H9 (cell line): ENCODE measurements around the gene KRT25. TPM values are rescaled to one million over a fixed set of nuclear protein-coding genes. Genes with fewer than 3 reads are reported as not detected.

Experiments
- DNase-seq: peaks from one replicate; pipeline ENCODE4 v3.0.0-alpha.2; 2017
- H2AFZ ChIP-seq: one replicate; pipeline ENCODE4 v1.6.1; 2013; ENCODE audit warnings: mild to moderate bottlenecking, low read length, control low read depth, moderate library complexity
- H2AK5ac ChIP-seq: 2 replicates; pipeline ENCODE4 v1.6.1; 2013; ENCODE audit warnings: low read length, control low read depth, mixed read lengths; ENCODE audit not compliant: insufficient read length
- H2BK120ac ChIP-seq: one replicate; pipeline ENCODE4 v1.6.1; 2013; ENCODE audit warnings: low read depth, mild to moderate bottlenecking, low read length, control low read depth, inconsistent platforms; ENCODE audit not compliant: poor library complexity, severe bottlenecking
- H2BK12ac ChIP-seq: 2 replicates; pipeline ENCODE4 v1.6.1; 2013; ENCODE audit warnings: low read length, control low read depth, mixed read lengths, low read depth; ENCODE audit not compliant: insufficient read length
- H2BK15ac ChIP-seq: 2 replicates; pipeline ENCODE4 v1.6.1; 2013; ENCODE audit warnings: low read depth, low read length, control low read depth
- H2BK20ac ChIP-seq: one replicate; pipeline ENCODE4 v1.6.1; 2013; ENCODE audit warnings: low read depth, mild to moderate bottlenecking, low read length, control low read depth, inconsistent platforms; ENCODE audit not compliant: poor library complexity, severe bottlenecking
- H2BK5ac ChIP-seq: 2 replicates; pipeline ENCODE4 v1.6.1; 2013; ENCODE audit warnings: low read length, control low read depth, mixed read lengths; ENCODE audit not compliant: insufficient read length
- H3K14ac ChIP-seq: 2 replicates; pipeline ENCODE4 v1.6.1; 2013; ENCODE audit warnings: low read length, control low read depth; ENCODE audit not compliant: insufficient read depth
- H3K18ac ChIP-seq: 2 replicates; pipeline ENCODE4 v1.6.1; 2013; ENCODE audit warnings: low read depth, mild to moderate bottlenecking, mixed read lengths, low read length, control low read depth; ENCODE audit not compliant: insufficient read length
- H3K23ac ChIP-seq: 2 replicates; pipeline ENCODE4 v1.6.1; 2013; ENCODE audit warnings: low read length, control low read depth, mixed read lengths, low read depth; ENCODE audit not compliant: insufficient read length
- H3K23me2 ChIP-seq: 2 replicates; pipeline ENCODE4 v1.6.1; 2013; ENCODE audit warnings: low read depth, mild to moderate bottlenecking, mixed read lengths, low read length, control low read depth; ENCODE audit not compliant: insufficient read length, poor library complexity, severe bottlenecking
- H3K27ac ChIP-seq: 2 replicates; pipeline ENCODE4 v1.5.1; 2013; ENCODE audit warnings: low read length, control low read depth, mixed read lengths, low read depth; ENCODE audit not compliant: insufficient read length
- H3K27me3 ChIP-seq: 2 replicates; pipeline ENCODE4 v1.6.1; 2013; ENCODE audit warnings: low read length, control low read depth, inconsistent platforms; ENCODE audit not compliant: insufficient read depth
- H3K4ac ChIP-seq: 2 replicates; pipeline ENCODE4 v1.6.1; 2013; ENCODE audit warnings: low read depth, mild to moderate bottlenecking, control low read depth, inconsistent platforms, low read length, moderate library complexity
- H3K4me1 ChIP-seq: 2 replicates; pipeline ENCODE4 v1.6.1; 2013; ENCODE audit warnings: low read length, control low read depth, inconsistent platforms; ENCODE audit not compliant: insufficient read depth
- H3K4me2 ChIP-seq: 2 replicates; pipeline ENCODE4 v1.6.1; 2013; ENCODE audit warnings: low read length, control low read depth, mixed read lengths; ENCODE audit not compliant: insufficient read length, insufficient read depth
- H3K56ac ChIP-seq: 2 replicates; pipeline ENCODE4 v1.6.1; 2013; ENCODE audit warnings: low read depth, mild to moderate bottlenecking, mixed read lengths, low read length, control low read depth; ENCODE audit not compliant: insufficient read length
- H3K79me1 ChIP-seq: 2 replicates; pipeline ENCODE4 v1.6.1; 2013; ENCODE audit warnings: low read depth, mild to moderate bottlenecking, moderate library complexity, low read length, control low read depth, inconsistent platforms; ENCODE audit not compliant: insufficient read depth, poor library complexity, severe bottlenecking
- H3K79me2 ChIP-seq: 2 replicates; pipeline ENCODE4 v1.6.1; 2013; ENCODE audit warnings: low read length, control low read depth, inconsistent platforms; ENCODE audit not compliant: insufficient read depth
- H3K9ac ChIP-seq: 2 replicates; pipeline ENCODE4 v1.6.1; 2013; ENCODE audit warnings: low read length, control low read depth, mixed read lengths; ENCODE audit not compliant: insufficient read length; ENCODE audit errors: extremely low read depth
- H3K9me3 ChIP-seq: one replicate; pipeline ENCODE4 v1.6.1; 2013; ENCODE audit warnings: low read depth, low read length, inconsistent platforms; ENCODE audit not compliant: control insufficient read depth
- H3T11ph ChIP-seq: one replicate; pipeline ENCODE4 v1.6.1; 2013; ENCODE audit warnings: mild to moderate bottlenecking, low read length, control low read depth, inconsistent platforms
- H4K20me1 ChIP-seq: one replicate; pipeline ENCODE4 v1.6.1; 2013; ENCODE audit not compliant: control insufficient read depth, insufficient read length, insufficient read depth
- H4K5ac ChIP-seq: 2 replicates; pipeline ENCODE4 v1.6.1; 2013; ENCODE audit warnings: low read depth, mild to moderate bottlenecking, mixed read lengths, low read length, control low read depth; ENCODE audit not compliant: insufficient read length
- H4K8ac ChIP-seq: replicated peaks from 2 replicates; pipeline ENCODE4 v1.6.1; 2013; ENCODE audit warnings: low read length, control low read depth, mixed read lengths, low read depth; ENCODE audit not compliant: insufficient read length
- H4K91ac ChIP-seq: 2 replicates; pipeline ENCODE4 v1.6.1; 2013; ENCODE audit warnings: low read depth, mild to moderate bottlenecking, moderate library complexity, mixed read lengths, low read length, control low read depth; ENCODE audit not compliant: insufficient read length
- H3K27ac Mint-ChIP-seq, 3 experiments: 2 replicates in 2 of 3; 3 replicates in 1 of 3; pipeline ENCODE4 v1.8.0; 2020 to 2021; ENCODE audit warnings: mixed read lengths in 3 of 3, mild to moderate bottlenecking in 1 of 3, moderate library complexity in 1 of 3
- H3K27me3 Mint-ChIP-seq: 2 replicates; pipeline ENCODE4 v1.8.0; 2021; ENCODE audit warnings: low read depth, mild to moderate bottlenecking, moderate library complexity, mixed read lengths
- H3K36me3 Mint-ChIP-seq, 3 experiments: 2 replicates in 2 of 3; 3 replicates in 1 of 3; pipeline ENCODE4 v1.8.0; 2020 to 2021; ENCODE audit warnings: low read depth in 3 of 3, mixed read lengths in 3 of 3; ENCODE audit not compliant: insufficient read depth in 1 of 3
- H3K4me1 Mint-ChIP-seq, 2 experiments: 2 replicates each; pipeline ENCODE4 v1.8.0; 2020; ENCODE audit warnings: mixed read lengths in 2 of 2
- H3K4me3 Mint-ChIP-seq, 2 experiments: 2 replicates in 1 of 2; 3 replicates in 1 of 2; pipeline ENCODE4 v1.8.0; 2020 to 2021; ENCODE audit warnings: mild to moderate bottlenecking in 2 of 2, mixed read lengths in 2 of 2, moderate library complexity in 1 of 2
- H3K9me3 Mint-ChIP-seq, 2 experiments: 2 replicates in 1 of 2; 3 replicates in 1 of 2; pipeline ENCODE4 v1.8.0; 2020; ENCODE audit warnings: mild to moderate bottlenecking in 2 of 2, mixed read lengths in 2 of 2, moderate library complexity in 1 of 2
- WGBS: extraction: QIAGEN DNeasy Blood & Tissue Kit; methylation state at CpG from one replicate; pipeline ENCODE4 v1.1.7; 2013; ENCODE audit warnings: missing lambda C conversion rate, low lambda C conversion rate, mixed read lengths; ENCODE audit not compliant: insufficient read length; ENCODE audit errors: extremely low coverage; 5-methylcytosine and 5-hydroxymethylcytosine counted together
- total RNA-seq: library from RNA; stranded (reverse); gene quantifications from 2 replicates; pipeline ENCODE4 v1.2.1, GENCODE V29; 2021
- TF ChIP-seq, protein P1 (sequence below): fragments of 200-600 bp; sonication (generic); conservative IDR thresholded peaks from 3 replicates; pipeline ENCODE4 v1.8.0; 2021; ENCODE audit warnings: antibody characterized with exemption, mild to moderate bottlenecking

KRT25 gene
- total RNA-seq, 1 experiment from 2014 or later: not detected

DNA sequence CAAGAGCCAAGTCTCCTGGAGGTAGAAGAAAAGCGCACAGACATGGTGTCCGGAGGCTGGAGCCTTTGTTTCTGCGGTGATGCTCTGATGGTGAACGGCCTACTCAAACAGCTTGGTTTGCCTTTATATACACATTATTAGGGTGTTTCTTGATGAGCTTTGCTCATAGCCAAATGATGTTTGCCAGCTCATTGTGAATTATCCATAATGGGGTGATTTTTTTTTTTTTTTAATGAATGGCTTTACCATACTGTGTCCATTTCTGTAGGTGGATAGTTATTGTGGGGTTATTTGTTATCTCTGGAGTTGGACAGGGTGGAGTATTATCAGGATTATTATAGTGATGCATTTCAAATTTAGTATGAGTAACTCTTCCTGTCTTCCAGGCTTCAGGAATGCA is 27.3 kb upstream of the KRT25 start, which contains the start of gene KRT27:
KRT27 (minus strand) TSS at position 101 of the 400 bp plus-strand sequence; CDS start at position 44, 57 bp downstream.
- H2BK120ac ChIP-seq: no peak within 1 kb of the TSS
- Mint-ChIP-seq H3K4me3 (no peak within 1 kb of the TSS), H3K9me3 (no peaks in the 10 kb centered on the region), H3K27ac (peak within 1 kb of the TSS in 1 of 3 experiments; percentile 7; a peak in 1 of 7 replicates), H3K4me1 (no peaks in the 10 kb centered on the region), H3K27me3 (peaks cover 10% of the 10 kb centered on the region), H3K36me3 (no peaks in the 10 kb centered on the region)
- H3T11ph ChIP-seq: no peak within 1 kb of the TSS
- no peak within 1 kb of the TSS for H4K5ac ChIP-seq
- no peaks in the 10 kb centered on the region for H3K79me1 ChIP-seq
- no peak within 1 kb of the TSS for H4K91ac ChIP-seq
- H3K4me2 ChIP-seq: no peak within 1 kb of the TSS
- no peak within 1 kb of the TSS for H3K14ac ChIP-seq
- H3K9ac ChIP-seq: no peak within 1 kb of the TSS
- H3K79me2 ChIP-seq: no peaks in the 10 kb centered on the region
- no peak within 1 kb of the TSS for H3K4ac ChIP-seq
- no peaks in the 10 kb centered on the region for H3K4me1 ChIP-seq
- H2AFZ ChIP-seq: no peak within 1 kb of the TSS
- DNase-seq: no peak
- WGBS: no CpG with 5 or more reads among the region's 4 CpGs
- H3K18ac ChIP-seq: no peak within 1 kb of the TSS
- TF ChIP-seq, protein P1, sequence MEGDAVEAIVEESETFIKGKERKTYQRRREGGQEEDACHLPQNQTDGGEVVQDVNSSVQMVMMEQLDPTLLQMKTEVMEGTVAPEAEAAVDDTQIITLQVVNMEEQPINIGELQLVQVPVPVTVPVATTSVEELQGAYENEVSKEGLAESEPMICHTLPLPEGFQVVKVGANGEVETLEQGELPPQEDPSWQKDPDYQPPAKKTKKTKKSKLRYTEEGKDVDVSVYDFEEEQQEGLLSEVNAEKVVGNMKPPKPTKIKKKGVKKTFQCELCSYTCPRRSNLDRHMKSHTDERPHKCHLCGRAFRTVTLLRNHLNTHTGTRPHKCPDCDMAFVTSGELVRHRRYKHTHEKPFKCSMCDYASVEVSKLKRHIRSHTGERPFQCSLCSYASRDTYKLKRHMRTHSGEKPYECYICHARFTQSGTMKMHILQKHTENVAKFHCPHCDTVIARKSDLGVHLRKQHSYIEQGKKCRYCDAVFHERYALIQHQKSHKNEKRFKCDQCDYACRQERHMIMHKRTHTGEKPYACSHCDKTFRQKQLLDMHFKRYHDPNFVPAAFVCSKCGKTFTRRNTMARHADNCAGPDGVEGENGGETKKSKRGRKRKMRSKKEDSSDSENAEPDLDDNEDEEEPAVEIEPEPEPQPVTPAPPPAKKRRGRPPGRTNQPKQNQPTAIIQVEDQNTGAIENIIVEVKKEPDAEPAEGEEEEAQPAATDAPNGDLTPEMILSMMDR: no peak
- no peaks in the 10 kb centered on the region for H3K23me2 ChIP-seq
- no peak within 1 kb of the TSS for H2BK15ac ChIP-seq
- H4K8ac ChIP-seq: no peak within 1 kb of the TSS
- H2BK5ac ChIP-seq: no peak within 1 kb of the TSS
- no peaks in the 10 kb centered on the region for H3K9me3 ChIP-seq
- no peak within 1 kb of the TSS for H2BK12ac ChIP-seq
- H4K20me1 ChIP-seq: no peaks in the 10 kb centered on the region
- no peak within 1 kb of the TSS for H3K27ac ChIP-seq
- no peak within 1 kb of the TSS for H3K23ac ChIP-seq
- no peak within 1 kb of the TSS for H3K56ac ChIP-seq
- no peak within 1 kb of the TSS for H2AK5ac ChIP-seq
- no peaks in the 10 kb centered on the region for H3K27me3 ChIP-seq
- no peak within 1 kb of the TSS for H2BK20ac ChIP-seq
